Effector memory CD8-positive, alpha-beta T cell (primary cell): ENCODE data around the gene FBXL7.

Experiments used
- ATAC-seq: fragments of 150-1000 bp; cut with Tn5 transposase; replicated peaks from 2 replicates; pipeline ENCODE4 v1.10.0; 2021; ENCODE audit warnings: mild to moderate bottlenecking, moderate library complexity
- DNase-seq, 3 experiments: peaks; one replicate each; pipeline ENCODE4 v3.0.0; 2021
- H3K27ac Mint-ChIP-seq, 2 donors: one replicate each; pipeline ENCODE4 v1.8.0; 2022; ENCODE audit warnings: mild to moderate bottlenecking in 2 of 2, mixed read lengths in 2 of 2, moderate library complexity in 2 of 2
- H3K27me3 Mint-ChIP-seq, 2 donors: one replicate each; pipeline ENCODE4 v1.8.0; 2022; ENCODE audit warnings: mixed read lengths in 2 of 2
- H3K36me3 Mint-ChIP-seq: one replicate; pipeline ENCODE4 v1.8.0; 2022; ENCODE audit warnings: mild to moderate bottlenecking, moderate library complexity, mixed read lengths; ENCODE audit not compliant: insufficient read depth
- H3K4me1 Mint-ChIP-seq, 2 donors: one replicate each; pipeline ENCODE4 v1.8.0; 2022; ENCODE audit warnings: low read depth in 2 of 2, mixed read lengths in 2 of 2
- H3K4me3 Mint-ChIP-seq, 2 donors: one replicate each; pipeline ENCODE4 v1.8.0; 2022; ENCODE audit warnings: mild to moderate bottlenecking in 2 of 2, mixed read lengths in 2 of 2, moderate library complexity in 2 of 2
- H3K9me3 Mint-ChIP-seq, 2 donors: one replicate each; pipeline ENCODE4 v1.8.0; 2022; ENCODE audit warnings: mixed read lengths in 2 of 2

The FBXL7 gene

DNA sequence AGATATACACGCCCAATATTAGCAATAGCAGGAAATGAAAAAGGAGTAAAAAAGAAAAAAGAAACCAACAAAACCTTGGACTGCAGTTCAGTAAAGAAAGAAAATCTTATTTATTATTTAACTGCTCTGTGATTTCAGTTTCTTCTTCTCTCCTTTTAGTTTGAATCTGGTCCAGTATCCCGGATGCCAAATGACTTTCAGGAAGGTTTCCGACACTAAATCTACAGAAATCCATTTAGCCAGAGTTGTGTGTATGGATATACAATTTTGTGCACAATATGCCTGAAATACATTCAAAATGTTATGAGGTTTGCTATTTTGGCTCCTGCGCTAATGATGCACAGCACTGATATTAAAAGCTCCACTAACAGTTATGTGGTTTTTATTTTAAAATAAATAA is 64.5 kb downstream of the FBXL7 start:
- no peak for DNase-seq
- Mint-ChIP-seq H3K4me1 (no peaks in the 10 kb centered on the region), H3K36me3 (no peaks in the 10 kb centered on the region), H3K27ac (no peak overlapping the region), H3K9me3 (peaks cover 0 to 4% of the 10 kb centered on the region in 2 donors), H3K27me3 (no peaks in the 10 kb centered on the region), H3K4me3 (no peak overlapping the region)
- no peak for ATAC-seq

DNA sequence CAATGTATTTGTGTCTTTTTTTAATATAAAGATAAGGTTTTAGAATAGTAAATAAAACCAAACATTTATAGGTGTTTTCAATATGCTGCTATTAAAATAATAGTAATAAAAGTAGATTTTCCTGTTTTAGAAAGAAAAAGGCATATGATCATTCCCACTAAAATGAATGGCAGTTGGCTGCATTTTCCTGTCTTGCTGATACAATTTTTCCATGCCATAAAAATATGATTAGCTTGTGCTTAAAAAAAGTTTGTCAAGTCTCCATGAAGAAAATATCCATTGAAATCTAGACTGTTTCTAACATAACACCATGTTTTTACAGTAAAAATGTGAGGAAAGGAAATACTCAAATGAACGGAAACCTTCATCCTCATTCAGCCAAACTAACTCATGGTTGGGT is 65.0 kb downstream of the FBXL7 start:
- ATAC-seq (no peak), DNase-seq (no peak)
- H3K4me1 Mint-ChIP-seq, result no peaks in the 10 kb centered on the region
- H3K27ac Mint-ChIP-seq, result no peak overlapping the region
- no peak overlapping the region for H3K4me3 Mint-ChIP-seq
- no peaks in the 10 kb centered on the region for H3K27me3 Mint-ChIP-seq
- H3K36me3 Mint-ChIP-seq, result no peaks in the 10 kb centered on the region
- peaks cover 0 to 4% of the 10 kb centered on the region in 2 donors for H3K9me3 Mint-ChIP-seq

DNA sequence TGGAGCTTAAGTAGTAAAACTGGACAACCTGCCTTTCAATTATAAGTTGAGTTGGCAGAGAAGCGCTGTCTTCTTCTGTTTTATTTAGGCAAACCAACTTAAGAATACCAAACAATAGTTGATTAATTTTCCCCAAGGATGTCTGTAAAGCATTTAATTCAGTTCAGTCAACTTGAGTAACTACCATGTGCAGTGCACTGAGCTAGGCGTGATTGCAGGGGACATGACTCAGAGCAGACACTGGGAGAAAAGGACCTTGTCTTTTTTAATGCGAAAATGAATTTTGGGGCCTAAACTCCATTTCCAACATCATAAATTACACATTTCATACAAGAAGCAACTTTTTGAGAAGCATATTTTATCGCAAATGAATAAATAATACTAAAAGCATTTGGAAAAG is 66.3 kb downstream of the FBXL7 start:
- Mint-ChIP-seq H3K4me1 (no peaks in the 10 kb centered on the region), H3K27me3 (no peaks in the 10 kb centered on the region), H3K4me3 (no peak overlapping the region), H3K27ac (no peak overlapping the region), H3K36me3 (no peaks in the 10 kb centered on the region), H3K9me3 (peaks cover 0 to 2% of the 10 kb centered on the region in 2 donors)
- ATAC-seq (no peak), DNase-seq (no peak)

DNA sequence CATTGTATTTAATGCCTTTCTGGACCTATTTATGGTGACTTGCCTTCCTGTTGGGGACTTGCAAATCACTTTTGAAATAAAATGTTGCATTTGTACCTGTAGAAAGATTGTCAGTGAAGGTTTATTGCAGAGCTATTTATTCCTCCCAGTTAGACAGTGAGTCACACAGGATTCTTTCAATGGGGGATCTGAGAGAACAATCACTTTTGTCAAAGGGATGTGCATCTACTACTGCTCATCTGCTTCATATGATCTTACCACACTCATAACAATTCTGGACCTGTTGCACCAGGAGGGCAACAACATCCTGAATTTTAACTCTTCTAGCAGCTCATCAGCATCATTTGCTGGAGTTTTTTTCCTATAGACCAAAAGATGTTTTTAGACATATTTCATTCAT is 66.8 kb downstream of the FBXL7 start:
- Mint-ChIP-seq H3K9me3 (peaks cover 0 to 2% of the 10 kb centered on the region in 2 donors), H3K27me3 (no peaks in the 10 kb centered on the region), H3K4me1 (no peaks in the 10 kb centered on the region), H3K36me3 (no peaks in the 10 kb centered on the region), H3K27ac (no peak overlapping the region), H3K4me3 (no peak overlapping the region)
- ATAC-seq, result no peak
- DNase-seq, result no peak

DNA sequence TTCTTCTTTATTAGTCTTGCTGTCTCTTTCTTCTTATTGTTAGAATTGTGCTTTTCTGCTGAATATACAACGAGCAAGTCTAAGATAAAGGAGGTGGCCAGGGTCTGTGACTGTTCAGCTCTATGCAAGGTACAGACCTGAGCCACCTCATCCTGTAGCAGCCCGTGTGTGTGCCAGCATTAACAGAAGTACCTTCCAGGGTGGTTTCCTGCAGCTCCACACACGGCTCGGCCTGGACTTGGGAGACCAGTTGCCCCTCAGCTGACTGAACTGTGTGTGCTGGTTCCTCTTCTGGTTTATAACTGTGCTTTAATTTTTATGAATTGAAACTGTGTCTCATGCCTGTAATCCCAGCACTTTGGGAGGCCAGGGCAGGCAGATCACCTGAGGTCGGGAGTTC is 70.5 kb downstream of the FBXL7 start:
- no peaks in the 10 kb centered on the region for H3K36me3 Mint-ChIP-seq
- H3K27me3 Mint-ChIP-seq, result no peaks in the 10 kb centered on the region
- no peak overlapping the region for H3K27ac Mint-ChIP-seq
- no peak for DNase-seq
- no peak for ATAC-seq
- no peaks in the 10 kb centered on the region for H3K4me1 Mint-ChIP-seq
- H3K4me3 Mint-ChIP-seq, result no peak overlapping the region
- H3K9me3 Mint-ChIP-seq, result peaks cover 0 to 2% of the 10 kb centered on the region in 2 donors

DNA sequence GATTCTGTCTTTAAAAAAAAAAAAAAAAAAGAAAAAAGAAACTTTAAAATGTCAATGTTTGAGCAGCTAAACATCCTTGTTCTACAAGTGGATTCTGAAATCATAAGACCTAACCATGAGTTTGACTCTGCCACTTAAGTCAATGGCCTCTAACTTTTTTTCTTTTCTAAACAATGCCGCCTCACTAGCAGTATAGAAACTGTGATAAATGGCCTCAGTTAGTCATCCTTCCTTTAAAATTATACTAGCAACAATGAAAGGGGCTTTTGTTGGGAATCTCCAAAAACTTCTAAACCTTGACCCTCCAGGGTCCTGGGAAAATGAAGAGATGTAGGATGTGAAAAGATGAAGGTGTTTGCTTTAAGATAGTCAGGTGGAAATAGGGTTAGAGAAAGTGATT is 71.1 kb downstream of the FBXL7 start:
- Mint-ChIP-seq H3K4me3 (no peak overlapping the region), H3K4me1 (no peaks in the 10 kb centered on the region), H3K36me3 (no peaks in the 10 kb centered on the region), H3K9me3 (no peaks in the 10 kb centered on the region), H3K27ac (no peak overlapping the region), H3K27me3 (no peaks in the 10 kb centered on the region)
- no peak for DNase-seq
- ATAC-seq, result no peak

DNA sequence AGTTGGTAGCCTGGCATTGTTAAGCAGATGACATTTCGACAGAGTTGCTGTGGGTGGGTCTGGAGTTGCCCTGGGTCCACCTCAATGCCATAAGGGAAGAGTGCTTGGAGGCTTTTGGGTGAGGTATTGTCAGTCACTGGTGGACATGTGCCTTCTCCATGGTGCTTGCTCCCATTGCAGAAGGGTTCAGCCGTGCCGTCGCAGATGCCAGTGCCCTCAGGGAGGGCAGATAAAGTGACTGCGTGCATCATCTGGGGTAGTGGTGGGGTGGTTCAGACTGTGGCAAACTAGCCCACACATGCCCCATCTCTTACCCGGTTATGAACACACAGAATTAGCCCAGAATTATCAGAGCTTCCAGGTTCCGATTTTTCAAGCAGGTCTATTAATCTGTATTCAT is 71.6 kb downstream of the FBXL7 start:
- no peaks in the 10 kb centered on the region for H3K36me3 Mint-ChIP-seq
- H3K4me1 Mint-ChIP-seq, result no peaks in the 10 kb centered on the region
- H3K27me3 Mint-ChIP-seq, result no peaks in the 10 kb centered on the region
- no peaks in the 10 kb centered on the region for H3K9me3 Mint-ChIP-seq
- no peak overlapping the region for H3K4me3 Mint-ChIP-seq
- ATAC-seq (no peak), DNase-seq (no peak)
- H3K27ac Mint-ChIP-seq, result no peak overlapping the region

DNA sequence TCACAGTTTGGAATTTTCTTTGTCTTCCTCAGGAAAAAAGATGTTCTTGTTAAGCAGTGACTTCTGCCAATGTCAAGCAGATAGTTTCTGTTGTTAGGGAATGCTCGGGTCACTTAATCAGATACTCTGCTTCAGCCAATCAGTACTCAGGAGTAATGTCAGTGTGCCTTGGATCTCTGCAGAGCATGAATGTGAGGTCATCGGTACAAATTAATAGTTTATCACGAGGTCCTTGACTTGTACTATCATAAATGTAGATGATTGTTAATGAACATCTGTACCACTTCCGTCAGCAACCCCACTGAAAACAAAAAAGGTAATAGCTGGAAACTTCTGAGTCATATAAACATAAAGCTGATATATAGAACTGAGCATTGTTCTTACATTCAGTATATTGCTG is 73.6 kb downstream of the FBXL7 start:
- Mint-ChIP-seq H3K4me3 (no peak overlapping the region), H3K9me3 (peaks cover 0 to 2% of the 10 kb centered on the region in 2 donors), H3K4me1 (no peaks in the 10 kb centered on the region), H3K36me3 (no peaks in the 10 kb centered on the region), H3K27ac (no peak overlapping the region), H3K27me3 (no peaks in the 10 kb centered on the region)
- ATAC-seq, result no peak
- no peak for DNase-seq

DNA sequence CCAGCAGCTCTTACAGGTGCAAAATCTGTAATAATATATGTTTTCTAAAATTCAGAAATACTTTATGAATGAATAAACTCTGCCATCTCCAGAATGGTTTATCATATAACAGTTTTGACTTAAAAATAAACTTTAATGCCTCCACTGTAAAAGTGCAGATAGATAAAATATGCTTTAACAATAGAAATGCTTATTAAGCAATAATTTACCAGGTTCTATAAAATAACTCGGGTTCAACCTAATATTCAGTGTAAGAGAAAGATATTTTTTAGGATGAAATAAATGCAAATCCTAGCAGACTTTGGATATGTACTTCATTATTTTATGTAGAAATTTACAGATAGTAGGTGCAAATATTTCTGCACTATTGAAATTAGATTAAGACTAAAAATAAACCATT is 74.1 kb downstream of the FBXL7 start:
- no peak overlapping the region for H3K27ac Mint-ChIP-seq
- ATAC-seq, result no peak
- no peak for DNase-seq
- peaks cover 0 to 4% of the 10 kb centered on the region in 2 donors for H3K9me3 Mint-ChIP-seq
- H3K27me3 Mint-ChIP-seq, result no peaks in the 10 kb centered on the region
- H3K4me3 Mint-ChIP-seq, result no peak overlapping the region
- no peaks in the 10 kb centered on the region for H3K36me3 Mint-ChIP-seq
- H3K4me1 Mint-ChIP-seq, result no peaks in the 10 kb centered on the region

DNA sequence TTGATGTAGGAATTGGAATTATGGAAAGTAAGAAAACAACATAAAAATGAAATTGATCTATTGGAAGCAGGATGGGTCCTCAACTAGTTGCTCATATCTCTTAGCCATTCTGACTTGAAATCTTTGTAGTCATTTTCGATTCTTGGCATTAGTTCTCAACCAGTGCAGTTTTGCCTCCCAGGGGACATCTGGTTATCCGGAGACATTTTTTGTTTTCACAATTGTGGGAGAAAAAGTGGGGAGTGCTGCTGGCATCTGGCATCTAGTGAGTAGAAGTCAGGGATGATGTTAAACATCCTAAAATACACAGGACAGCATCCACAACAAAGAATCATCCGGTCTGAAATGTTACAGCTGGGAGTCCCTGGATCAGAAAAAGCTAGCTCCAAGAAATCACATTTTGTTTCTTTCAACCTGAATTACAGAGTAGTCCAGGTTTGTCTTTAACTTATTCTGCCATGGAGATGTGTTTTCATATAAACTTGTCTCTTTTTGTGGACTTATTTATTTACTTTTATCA is 74.9 kb downstream of the FBXL7 start:
- Mint-ChIP-seq H3K27ac (no peak overlapping the region), H3K9me3 (peaks cover 0 to 4% of the 10 kb centered on the region in 2 donors), H3K36me3 (no peaks in the 10 kb centered on the region), H3K27me3 (no peaks in the 10 kb centered on the region), H3K4me3 (no peak overlapping the region), H3K4me1 (no peaks in the 10 kb centered on the region)
- ATAC-seq (no peak), DNase-seq (no peak)

DNA sequence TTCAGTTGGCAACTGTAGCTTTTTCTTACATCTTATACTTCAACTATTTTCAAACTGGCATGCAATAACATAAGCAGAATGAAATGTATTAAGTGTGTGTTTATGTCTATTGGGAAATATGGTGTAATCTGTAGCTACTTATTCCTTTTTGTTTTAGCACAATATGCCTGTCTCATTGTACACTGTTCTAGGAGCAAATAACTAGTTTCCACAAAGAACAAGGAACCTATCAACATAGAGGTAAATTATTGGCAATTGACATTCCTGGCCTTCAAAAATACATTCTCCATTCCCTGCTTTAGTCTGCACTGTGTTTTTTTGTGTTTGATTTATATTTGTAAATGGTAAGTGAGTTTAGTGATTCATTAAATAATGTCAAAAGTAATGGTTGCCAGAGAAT is 75.7 kb downstream of the FBXL7 start:
- Mint-ChIP-seq H3K4me1 (no peaks in the 10 kb centered on the region), H3K27me3 (no peaks in the 10 kb centered on the region), H3K27ac (no peak overlapping the region), H3K9me3 (peaks cover 0 to 4% of the 10 kb centered on the region in 2 donors), H3K4me3 (no peak overlapping the region), H3K36me3 (no peaks in the 10 kb centered on the region)
- ATAC-seq (no peak), DNase-seq (no peak)

DNA sequence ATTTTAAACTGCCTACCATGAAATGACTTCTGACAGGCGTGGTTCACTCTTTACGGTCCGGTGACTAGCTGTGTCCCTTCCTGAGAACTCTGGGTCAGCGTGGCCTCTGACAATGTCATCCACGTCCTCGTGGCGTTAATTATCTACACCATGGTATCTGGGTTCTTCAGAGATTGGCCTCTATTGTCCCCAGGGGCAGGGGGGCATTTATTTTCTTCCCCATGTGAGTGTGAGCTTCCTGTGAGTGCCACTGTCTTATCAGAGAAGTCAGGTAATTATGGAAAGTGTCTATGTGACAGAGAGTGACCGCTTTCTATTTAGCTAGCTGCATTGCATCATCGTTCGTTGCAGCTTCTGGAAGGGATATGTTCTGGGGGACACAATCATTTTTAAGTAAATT is 77.2 kb downstream of the FBXL7 start:
- Mint-ChIP-seq H3K27ac (no peak overlapping the region), H3K4me3 (no peak overlapping the region), H3K4me1 (no peaks in the 10 kb centered on the region), H3K9me3 (peaks cover 0 to 4% of the 10 kb centered on the region in 2 donors), H3K27me3 (no peaks in the 10 kb centered on the region), H3K36me3 (no peaks in the 10 kb centered on the region)
- ATAC-seq, result no peak
- no peak for DNase-seq

DNA sequence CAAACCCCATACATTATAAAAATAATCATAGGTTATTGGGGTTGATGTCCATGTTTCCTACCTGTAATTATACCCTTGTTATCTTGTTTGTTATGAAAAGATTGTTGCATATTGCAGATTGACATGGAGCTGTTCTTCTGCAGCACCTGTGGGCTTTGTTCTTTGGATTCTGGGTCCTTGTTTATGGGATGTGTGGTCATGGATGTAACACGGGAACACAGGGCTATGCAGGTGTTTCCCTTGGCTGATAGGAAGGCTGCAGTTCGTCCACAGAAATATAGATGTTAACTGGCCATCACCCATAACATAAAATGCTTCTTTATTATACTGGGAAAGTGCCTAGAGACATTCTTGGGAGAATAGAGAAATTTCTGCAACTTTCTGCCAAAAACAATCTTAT is 77.9 kb downstream of the FBXL7 start:
- Mint-ChIP-seq H3K9me3 (peaks cover 4 to 7% of the 10 kb centered on the region in 2 donors), H3K4me1 (no peaks in the 10 kb centered on the region), H3K4me3 (no peak overlapping the region), H3K27ac (no peak overlapping the region), H3K27me3 (no peaks in the 10 kb centered on the region), H3K36me3 (no peaks in the 10 kb centered on the region)
- no peak for DNase-seq
- no peak for ATAC-seq

DNA sequence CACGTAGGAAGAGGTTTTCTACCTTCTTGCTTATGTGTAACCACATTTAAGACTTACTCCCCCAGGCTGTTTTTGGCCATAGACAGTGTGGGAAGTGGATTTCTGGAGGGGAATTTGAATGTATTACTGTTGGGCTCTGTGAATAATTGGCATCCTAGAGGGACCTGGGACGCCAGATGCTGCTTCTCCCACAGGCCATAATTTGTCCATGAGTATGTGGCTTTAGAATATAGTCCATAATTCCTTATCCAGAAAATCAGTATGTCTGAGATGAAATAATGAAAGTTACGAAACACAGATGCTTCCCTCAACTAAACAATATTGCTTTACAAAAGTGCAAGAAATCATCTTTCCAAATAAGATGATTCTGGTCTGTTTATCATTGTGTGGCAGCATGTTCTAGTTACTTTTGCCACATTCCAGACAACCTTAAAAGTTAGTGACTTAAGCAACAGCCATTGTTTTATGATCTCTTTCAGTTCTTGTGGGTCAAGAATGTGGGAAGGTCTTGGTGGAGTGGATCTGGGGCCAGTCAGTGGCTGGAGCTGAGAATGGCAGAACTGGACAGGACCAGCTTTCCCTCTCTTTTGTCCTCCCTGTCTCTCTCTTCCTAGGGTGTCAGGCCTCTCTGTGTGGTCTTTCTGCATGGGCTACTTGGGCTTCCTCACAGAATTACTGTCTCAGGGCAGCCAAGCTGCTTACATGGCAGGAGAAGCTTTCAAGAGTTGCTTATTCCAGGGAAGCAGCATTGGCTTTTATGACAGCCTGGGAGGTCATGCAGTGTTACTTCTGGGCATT is 79.4 kb downstream of the FBXL7 start:
- Mint-ChIP-seq H3K27me3 (no peaks in the 10 kb centered on the region), H3K9me3 (peaks cover 7 to 17% of the 10 kb centered on the region in 2 donors), H3K36me3 (no peaks in the 10 kb centered on the region), H3K4me3 (no peak overlapping the region), H3K4me1 (no peaks in the 10 kb centered on the region), H3K27ac (no peak overlapping the region)
- ATAC-seq, result no peak
- DNase-seq, result no peak
